Choroid plexus epithelial cell (primary cell): ENCODE data around the gene F12.

Experiments
- DNase-seq: peaks from one replicate; pipeline ENCODE4 v3.0.0-alpha.2; 2010; ENCODE audit warnings: low read depth
- H3K4me3 ChIP-seq: 2 replicates; pipeline ENCODE4 v1.5.1; 2011; ENCODE audit warnings: low read depth, mild to moderate bottlenecking, control low read depth, low read length, moderate library complexity
- TF ChIP-seq, protein P1 (sequence below): conservative IDR thresholded peaks from 2 replicates; pipeline ENCODE4 v1.5.1; 2011; ENCODE audit warnings: low read depth, mild to moderate bottlenecking, control low read depth, inconsistent platforms, low read length, moderate library complexity

F12 gene

DNA sequence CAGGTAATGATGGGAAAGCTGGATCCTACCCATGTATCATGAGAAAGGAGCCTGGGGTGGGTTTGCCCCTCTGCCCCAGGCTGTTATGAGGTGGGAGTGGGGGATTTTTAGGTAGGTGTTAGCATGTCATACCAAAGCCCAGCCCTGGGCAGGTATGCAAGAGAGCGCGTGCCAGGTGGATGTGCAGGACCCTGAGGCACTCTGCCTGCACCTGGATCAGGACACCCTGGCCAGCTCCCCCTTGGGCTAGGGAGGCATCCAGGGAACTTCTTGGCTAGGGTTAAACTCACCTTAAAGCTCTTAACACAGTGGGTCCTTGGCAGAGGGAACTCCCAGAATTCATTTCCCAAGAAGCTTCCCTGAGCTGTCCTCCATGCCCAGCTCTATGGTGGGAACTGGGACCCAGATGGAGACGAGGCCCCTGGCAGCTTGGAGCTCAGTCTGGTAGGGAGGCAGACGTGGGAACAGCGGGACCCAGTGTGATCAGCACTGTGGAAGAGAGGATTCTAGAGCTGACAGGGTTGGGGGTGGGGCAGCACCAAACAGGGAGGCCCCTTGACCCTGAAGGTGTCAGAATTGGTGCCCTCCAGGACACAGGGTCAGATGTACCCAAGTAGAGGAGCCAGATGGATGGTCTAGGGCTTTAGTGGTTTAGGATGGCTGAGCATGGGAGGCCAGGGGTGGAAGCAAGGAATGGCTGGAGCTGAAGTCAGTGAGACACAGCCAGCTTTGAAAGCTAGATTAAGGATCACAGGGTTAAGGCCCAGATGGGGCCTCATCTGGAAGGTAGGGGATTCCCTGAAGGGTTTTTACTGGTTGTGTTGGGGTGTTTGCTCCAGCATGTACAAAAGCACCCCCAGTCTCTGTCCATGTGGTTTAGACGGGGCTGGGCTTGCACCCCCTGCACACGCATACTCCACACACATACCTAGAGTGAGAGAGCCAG, 35.0 kb upstream of the F12 start:
- no peak overlapping the region for H3K4me3 ChIP-seq
- DNase-seq = no peak
- TF ChIP-seq, protein P1, sequence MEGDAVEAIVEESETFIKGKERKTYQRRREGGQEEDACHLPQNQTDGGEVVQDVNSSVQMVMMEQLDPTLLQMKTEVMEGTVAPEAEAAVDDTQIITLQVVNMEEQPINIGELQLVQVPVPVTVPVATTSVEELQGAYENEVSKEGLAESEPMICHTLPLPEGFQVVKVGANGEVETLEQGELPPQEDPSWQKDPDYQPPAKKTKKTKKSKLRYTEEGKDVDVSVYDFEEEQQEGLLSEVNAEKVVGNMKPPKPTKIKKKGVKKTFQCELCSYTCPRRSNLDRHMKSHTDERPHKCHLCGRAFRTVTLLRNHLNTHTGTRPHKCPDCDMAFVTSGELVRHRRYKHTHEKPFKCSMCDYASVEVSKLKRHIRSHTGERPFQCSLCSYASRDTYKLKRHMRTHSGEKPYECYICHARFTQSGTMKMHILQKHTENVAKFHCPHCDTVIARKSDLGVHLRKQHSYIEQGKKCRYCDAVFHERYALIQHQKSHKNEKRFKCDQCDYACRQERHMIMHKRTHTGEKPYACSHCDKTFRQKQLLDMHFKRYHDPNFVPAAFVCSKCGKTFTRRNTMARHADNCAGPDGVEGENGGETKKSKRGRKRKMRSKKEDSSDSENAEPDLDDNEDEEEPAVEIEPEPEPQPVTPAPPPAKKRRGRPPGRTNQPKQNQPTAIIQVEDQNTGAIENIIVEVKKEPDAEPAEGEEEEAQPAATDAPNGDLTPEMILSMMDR = no peak

DNA sequence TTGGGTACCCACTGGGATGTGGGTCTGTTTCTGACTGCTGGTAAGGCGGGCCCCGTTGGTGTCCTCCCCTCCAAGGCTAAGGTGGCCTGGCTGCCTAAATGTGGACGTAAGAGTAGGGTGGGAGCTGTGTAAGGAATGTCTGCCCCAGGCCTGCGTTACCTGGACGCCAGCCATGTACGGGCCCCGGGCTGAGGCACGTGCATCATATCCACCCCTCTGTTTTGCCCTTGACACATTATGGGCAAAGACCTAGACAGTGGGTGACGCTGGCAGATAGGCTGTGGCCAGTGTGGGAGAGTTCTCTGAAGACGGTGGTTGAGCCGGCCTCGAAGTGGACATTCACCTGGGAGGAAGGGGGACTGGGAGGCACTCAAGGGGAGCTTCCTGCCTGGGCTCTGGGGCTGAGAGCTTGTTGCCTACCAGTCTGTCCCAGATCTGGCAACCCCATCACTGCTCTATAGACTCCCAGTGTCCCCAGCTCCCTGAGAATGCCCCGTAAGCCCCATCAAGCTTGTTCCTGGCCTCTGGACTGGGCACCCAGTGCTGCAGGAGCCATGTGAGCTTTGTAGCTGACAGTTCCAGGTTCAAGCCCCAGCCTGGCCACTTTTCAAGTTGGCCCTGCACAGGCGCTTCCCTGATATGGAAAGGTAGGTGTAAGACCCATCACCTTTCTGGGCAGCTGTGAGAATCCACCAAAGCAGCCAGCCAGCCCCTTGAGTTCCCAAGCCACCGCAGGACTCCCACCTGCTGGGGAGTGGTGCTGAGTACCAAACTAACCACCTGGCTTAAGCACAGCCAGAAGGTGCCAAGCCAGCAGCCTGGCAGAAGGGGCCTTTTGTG, 34.0 kb upstream of the F12 start:
- no peak overlapping the region for H3K4me3 ChIP-seq
- TF ChIP-seq, protein P1 = no peak
- no peak for DNase-seq

DNA sequence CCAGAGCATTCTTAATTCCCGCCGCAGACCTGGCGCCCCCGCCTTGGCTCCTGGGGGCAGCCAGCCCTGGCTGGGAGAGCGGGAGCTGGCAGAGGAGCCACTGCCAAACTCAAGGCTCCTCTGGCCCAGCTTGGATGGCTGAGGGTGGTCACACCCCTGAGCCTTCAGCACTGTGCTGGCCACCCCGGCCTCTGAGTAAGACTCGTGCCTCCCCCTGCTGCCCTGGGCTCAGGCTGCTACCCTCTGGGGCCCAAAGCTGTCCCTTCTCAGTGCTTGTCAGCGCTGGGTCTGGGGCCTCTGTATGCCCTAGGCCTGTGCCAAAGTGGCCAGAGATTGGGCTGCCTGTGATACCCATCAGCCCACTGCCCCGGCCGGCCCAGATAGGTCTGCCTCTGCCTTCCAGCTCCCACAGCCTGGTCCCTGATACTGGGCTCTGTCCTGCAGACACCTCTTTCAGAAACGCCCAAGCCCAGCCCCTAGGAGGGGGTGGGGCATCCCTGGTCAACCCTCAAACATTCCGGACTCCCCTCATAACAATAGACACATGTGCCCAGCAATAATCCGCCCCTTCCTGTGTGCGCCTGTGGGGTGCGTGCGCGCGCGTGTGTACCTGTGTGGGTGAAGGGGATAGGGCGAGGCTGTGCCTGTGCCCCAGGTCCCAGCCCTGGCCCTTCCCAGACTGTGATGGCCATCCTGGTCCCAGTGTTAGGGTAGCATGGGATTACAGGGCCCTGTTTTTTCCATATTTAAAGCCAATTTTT, 32.9 kb upstream of the F12 start:
- no peak overlapping the region for H3K4me3 ChIP-seq
- no peak for DNase-seq
- TF ChIP-seq, protein P1 = no peak

DNA sequence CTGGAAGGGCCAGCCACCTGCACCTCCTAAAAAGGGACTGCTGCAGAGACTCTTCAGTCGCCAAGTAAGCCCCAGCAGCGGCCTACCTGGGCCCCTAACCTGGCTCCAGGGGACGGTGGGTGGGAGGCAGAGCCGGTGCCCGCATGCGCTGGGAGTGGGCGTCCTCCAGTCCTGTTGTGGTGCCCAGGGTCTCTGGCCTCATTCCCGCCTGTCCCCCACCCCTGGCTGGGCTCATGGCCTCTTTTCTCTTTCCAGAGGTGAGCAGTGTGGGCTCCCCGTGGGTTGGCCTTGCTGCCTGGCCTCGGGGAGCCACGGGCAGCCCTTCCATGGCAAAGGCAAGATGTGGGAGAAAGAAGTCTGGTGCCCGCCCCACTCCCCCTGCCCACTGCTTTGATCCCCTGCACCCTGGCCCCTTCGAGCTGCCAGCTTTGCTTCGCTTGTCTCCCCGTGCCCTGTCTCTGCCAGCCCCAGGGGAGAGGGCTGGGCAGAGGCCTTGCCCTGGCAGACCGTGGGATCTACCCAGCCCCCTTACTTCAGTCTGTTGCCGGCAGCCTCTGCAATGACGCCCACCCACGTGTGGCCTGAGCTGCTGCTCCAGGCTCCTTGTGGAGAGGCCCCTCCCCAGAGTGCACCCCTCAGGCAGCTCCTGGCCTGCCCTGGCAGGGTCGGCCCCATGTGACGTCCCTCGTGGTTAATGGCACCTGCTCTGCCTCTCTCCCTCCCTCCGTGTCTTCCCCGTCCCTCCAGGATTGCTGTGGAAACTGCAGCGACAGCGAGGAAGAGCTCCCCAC, 31.8 kb upstream of the F12 start:
- no peak for DNase-seq
- TF ChIP-seq, protein P1 = no peak
- H3K4me3 ChIP-seq = no peak overlapping the region

DNA sequence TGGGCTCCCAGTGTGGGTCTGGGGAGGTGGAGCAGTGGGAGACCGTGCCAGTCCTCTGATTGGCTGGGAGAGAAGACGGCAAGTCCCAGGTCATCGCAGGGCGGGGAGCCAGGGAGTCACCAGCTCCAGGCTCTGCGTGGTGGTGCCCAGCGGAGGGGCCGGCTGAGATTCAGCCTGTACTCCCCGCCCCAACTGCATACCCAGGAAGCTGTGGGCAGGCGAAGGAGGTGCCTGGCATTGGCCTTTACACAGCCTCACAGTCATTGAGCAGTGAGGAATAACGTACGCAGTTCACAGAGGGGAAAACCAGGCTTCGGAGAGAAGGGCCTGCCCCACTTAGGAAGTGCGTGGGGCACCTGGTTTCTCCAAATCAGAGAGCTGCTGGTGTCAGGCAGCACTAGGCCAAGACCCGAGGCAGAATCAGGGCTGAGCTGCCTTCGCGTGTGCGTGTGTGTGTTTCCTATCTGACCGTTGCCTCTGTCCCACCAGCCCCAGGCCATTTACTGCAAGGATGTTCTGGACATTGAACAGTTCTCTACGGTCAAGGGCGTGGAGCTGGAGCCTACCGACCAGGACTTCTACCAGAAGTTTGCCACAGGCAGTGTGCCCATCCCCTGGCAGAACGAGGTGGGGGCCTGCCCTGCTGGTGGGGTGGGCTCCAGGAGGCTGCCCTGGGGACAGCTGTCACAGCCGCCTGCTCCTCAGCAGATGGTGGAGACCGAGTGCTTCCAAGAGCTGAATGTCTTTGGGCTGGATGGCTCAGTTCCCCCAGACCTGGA, 31.0 kb upstream of the F12 start:
- DNase-seq = no peak
- TF ChIP-seq, protein P1 = no peak
- H3K4me3 ChIP-seq = no peak overlapping the region
